ENCODE data around the gene ABCC1. TPM values are rescaled to one million over a fixed set of nuclear protein-coding genes. Genes with fewer than 3 reads are reported as not detected.

Gene ABCC1
- total and polyA plus RNA-seq, 9 donors, result 3.0 to 8.5 (median 5.7) TPM

- Histone ChIP-seq H3K27ac (ENCODE audit: low read length) (no peak overlapping the region), H3K9me3 (replicated peaks; ENCODE audit: control insufficient read depth, low read depth, low read length) (no peaks in the 10 kb centered on the region), H3K4me1 (ENCODE audit: control insufficient read depth, insufficient read depth, low read length) (no peaks in the 10 kb centered on the region), H3K4me3 (ENCODE audit: low read length) (no peak overlapping the region), H3K36me3 (ENCODE audit: control insufficient read depth, insufficient read depth, low read length) (peaks cover 13% of the 10 kb centered on the region), H3K27me3 (ENCODE audit: control insufficient read depth, insufficient read depth, low read length) (no peaks in the 10 kb centered on the region)
- 81% methylated on average over 5 of the region's 10 CpGs for WGBS (ENCODE audit: insufficient coverage)
- no peak for DNase-seq
These were observed 91.9 kb downstream of the ABCC1 start for GRCh38 chr16:16041196-16041892.

GRCh38 chr16:16042076-16042475 is 92.7 kb downstream of the ABCC1 start:
- Histone ChIP-seq H3K4me3 (ENCODE audit: low read length) (no peak overlapping the region), H3K36me3 (ENCODE audit: control insufficient read depth, insufficient read depth, low read length) (peaks cover 8% of the 10 kb centered on the region), H3K27ac (ENCODE audit: low read length) (no peak overlapping the region), H3K27me3 (ENCODE audit: control insufficient read depth, insufficient read depth, low read length) (no peaks in the 10 kb centered on the region), H3K9me3 (replicated peaks; ENCODE audit: control insufficient read depth, low read depth, low read length) (no peaks in the 10 kb centered on the region), H3K4me1 (ENCODE audit: control insufficient read depth, insufficient read depth, low read length) (no peaks in the 10 kb centered on the region)
- peak; percentile 48 for DNase-seq
- 71% methylated on average over 1 of the region's 2 CpGs for WGBS (ENCODE audit: insufficient coverage)

GRCh38 chr16:16045296-16045695 is 95.9 kb downstream of the ABCC1 start:
- H3K27me3 ChIP-seq (ENCODE audit: control insufficient read depth, insufficient read depth, low read length), result no peaks in the 10 kb centered on the region
- H3K9me3 ChIP-seq (replicated peaks; ENCODE audit: control insufficient read depth, low read depth, low read length), result no peaks in the 10 kb centered on the region
- H3K4me1 ChIP-seq (ENCODE audit: control insufficient read depth, insufficient read depth, low read length), result no peaks in the 10 kb centered on the region
- H3K36me3 ChIP-seq (ENCODE audit: control insufficient read depth, insufficient read depth, low read length), result peaks cover 10% of the 10 kb centered on the region
- no peak overlapping the region for H3K27ac ChIP-seq (ENCODE audit: low read length)
- no peak for DNase-seq
- WGBS (ENCODE audit: insufficient coverage), result no CpG with 5 or more reads among the region's 2 CpGs
- H3K4me3 ChIP-seq (ENCODE audit: low read length), result no peak overlapping the region

- no peaks in the 10 kb centered on the region for H3K27me3 ChIP-seq (ENCODE audit: control insufficient read depth, insufficient read depth, low read length)
- H3K4me3 ChIP-seq (ENCODE audit: low read length), result no peak overlapping the region
- peaks cover 10% of the 10 kb centered on the region for H3K36me3 ChIP-seq (ENCODE audit: control insufficient read depth, insufficient read depth, low read length)
- no peaks in the 10 kb centered on the region for H3K9me3 ChIP-seq (replicated peaks; ENCODE audit: control insufficient read depth, low read depth, low read length)
- no peak for DNase-seq
- H3K4me1 ChIP-seq (ENCODE audit: control insufficient read depth, insufficient read depth, low read length), result no peaks in the 10 kb centered on the region
- no peak overlapping the region for H3K27ac ChIP-seq (ENCODE audit: low read length)
- 81% methylated on average over 8 of the region's 12 CpGs for WGBS (ENCODE audit: insufficient coverage)
These were observed 96.5 kb downstream of the ABCC1 start for GRCh38 chr16:16045879-16046278.

- Histone ChIP-seq H3K36me3 (ENCODE audit: control insufficient read depth, insufficient read depth, low read length) (peaks cover 10% of the 10 kb centered on the region), H3K27ac (ENCODE audit: low read length) (no peak overlapping the region), H3K27me3 (ENCODE audit: control insufficient read depth, insufficient read depth, low read length) (no peaks in the 10 kb centered on the region), H3K9me3 (replicated peaks; ENCODE audit: control insufficient read depth, low read depth, low read length) (no peaks in the 10 kb centered on the region), H3K4me3 (ENCODE audit: low read length) (no peak overlapping the region), H3K4me1 (ENCODE audit: control insufficient read depth, insufficient read depth, low read length) (no peaks in the 10 kb centered on the region)
- 85% methylated on average over 6 of the region's 11 CpGs for WGBS (ENCODE audit: insufficient coverage)
- DNase-seq, result no peak
These were observed 98.3 kb downstream of the ABCC1 start for GRCh38 chr16:16047761-16048160.

GRCh38 chr16:16048904-16049582 is 99.6 kb downstream of the ABCC1 start:
- peaks cover 10% of the 10 kb centered on the region for H3K36me3 ChIP-seq (ENCODE audit: control insufficient read depth, insufficient read depth, low read length)
- no peaks in the 10 kb centered on the region for H3K27me3 ChIP-seq (ENCODE audit: control insufficient read depth, insufficient read depth, low read length)
- H3K4me1 ChIP-seq (ENCODE audit: control insufficient read depth, insufficient read depth, low read length), result no peaks in the 10 kb centered on the region
- no peak overlapping the region for H3K4me3 ChIP-seq (ENCODE audit: low read length)
- H3K27ac ChIP-seq (ENCODE audit: low read length), result no peak overlapping the region
- WGBS (ENCODE audit: insufficient coverage), result 89% methylated on average over 2 of the region's 6 CpGs
- no peak for DNase-seq
- H3K9me3 ChIP-seq (replicated peaks; ENCODE audit: control insufficient read depth, low read depth, low read length), result no peaks in the 10 kb centered on the region

- 93% methylated on average over 3 of the region's 6 CpGs for WGBS (ENCODE audit: insufficient coverage)
- no peaks in the 10 kb centered on the region for H3K4me1 ChIP-seq (ENCODE audit: control insufficient read depth, insufficient read depth, low read length)
- H3K27me3 ChIP-seq (ENCODE audit: control insufficient read depth, insufficient read depth, low read length), result no peaks in the 10 kb centered on the region
- H3K9me3 ChIP-seq (replicated peaks; ENCODE audit: control insufficient read depth, low read depth, low read length), result no peaks in the 10 kb centered on the region
- DNase-seq, result no peak
- H3K27ac ChIP-seq (ENCODE audit: low read length), result no peak overlapping the region
- no peak overlapping the region for H3K4me3 ChIP-seq (ENCODE audit: low read length)
- peaks cover 10% of the 10 kb centered on the region for H3K36me3 ChIP-seq (ENCODE audit: control insufficient read depth, insufficient read depth, low read length)
These were observed 100.7 kb downstream of the ABCC1 start for GRCh38 chr16:16050106-16050505.

- H3K9me3 ChIP-seq (replicated peaks; ENCODE audit: control insufficient read depth, low read depth, low read length), result no peaks in the 10 kb centered on the region
- H3K27ac ChIP-seq (ENCODE audit: low read length), result no peak overlapping the region
- no peaks in the 10 kb centered on the region for H3K4me1 ChIP-seq (ENCODE audit: control insufficient read depth, insufficient read depth, low read length)
- no peaks in the 10 kb centered on the region for H3K27me3 ChIP-seq (ENCODE audit: control insufficient read depth, insufficient read depth, low read length)
- no peak overlapping the region for H3K4me3 ChIP-seq (ENCODE audit: low read length)
- peaks cover 5% of the 10 kb centered on the region for H3K36me3 ChIP-seq (ENCODE audit: control insufficient read depth, insufficient read depth, low read length)
- WGBS (ENCODE audit: insufficient coverage), result 100% methylated on average over 1 of the region's 4 CpGs
- no peak for DNase-seq
These were observed 101.7 kb downstream of the ABCC1 start for GRCh38 chr16:16051132-16051531.

- Histone ChIP-seq H3K9me3 (replicated peaks; ENCODE audit: control insufficient read depth, low read depth, low read length) (no peaks in the 10 kb centered on the region), H3K27ac (ENCODE audit: low read length) (no peak overlapping the region), H3K27me3 (ENCODE audit: control insufficient read depth, insufficient read depth, low read length) (no peaks in the 10 kb centered on the region), H3K4me3 (ENCODE audit: low read length) (no peak overlapping the region), H3K4me1 (ENCODE audit: control insufficient read depth, insufficient read depth, low read length) (no peaks in the 10 kb centered on the region), H3K36me3 (ENCODE audit: control insufficient read depth, insufficient read depth, low read length) (peaks cover 2% of the 10 kb centered on the region)
- no peak for DNase-seq
- no CpG with 5 or more reads among the region's 3 CpGs for WGBS (ENCODE audit: insufficient coverage)
These were observed 103.5 kb downstream of the ABCC1 start for GRCh38 chr16:16052916-16053315.

- no peaks in the 10 kb centered on the region for H3K9me3 ChIP-seq (replicated peaks; ENCODE audit: control insufficient read depth, low read depth, low read length)
- peaks cover 4% of the 10 kb centered on the region for H3K4me1 ChIP-seq (ENCODE audit: control insufficient read depth, insufficient read depth, low read length)
- 83% methylated on average over 1 of the region's 6 CpGs for WGBS (ENCODE audit: insufficient coverage)
- no peaks in the 10 kb centered on the region for H3K27me3 ChIP-seq (ENCODE audit: control insufficient read depth, insufficient read depth, low read length)
- no peaks in the 10 kb centered on the region for H3K36me3 ChIP-seq (ENCODE audit: control insufficient read depth, insufficient read depth, low read length)
- H3K27ac ChIP-seq (ENCODE audit: low read length), result no peak overlapping the region
- no peak overlapping the region for H3K4me3 ChIP-seq (ENCODE audit: low read length)
- no peak for DNase-seq
These were observed 107.7 kb downstream of the ABCC1 start for GRCh38 chr16:16057102-16057501.

Data from muscle of leg (tissue), 11 donors.